GM19023 (cell line): Measurements from ENCODE around the gene EPSTI1.

Experiments
- ATAC-seq: cut with Tn5 transposase; IDR thresholded peaks from one replicate; pipeline ENCODE4 v1.9.1; 2021; ENCODE audit warnings: mild to moderate bottlenecking, moderate library complexity; ENCODE audit not compliant: unreplicated experiment

The EPSTI1 gene

DNA sequence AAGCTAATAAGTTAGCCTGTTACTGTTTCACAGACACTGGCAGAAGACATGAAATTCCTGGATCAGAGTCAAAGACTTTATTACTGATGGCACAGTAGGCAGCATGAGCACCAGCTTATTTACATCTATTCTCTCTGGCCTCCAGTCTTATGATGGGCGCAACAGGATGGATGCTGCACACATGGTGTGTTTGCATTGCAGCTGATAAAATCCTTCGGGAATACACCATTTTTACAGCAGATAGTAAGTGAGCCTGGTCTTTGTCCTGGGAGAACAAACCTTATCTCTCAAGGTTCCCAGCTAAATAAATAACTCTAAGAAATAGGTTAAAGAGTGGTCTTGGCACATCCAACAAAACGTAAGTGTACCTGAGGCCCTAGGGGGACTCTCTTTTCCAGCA is 16.0 kb downstream of the EPSTI1 start:
- no peak for ATAC-seq

DNA sequence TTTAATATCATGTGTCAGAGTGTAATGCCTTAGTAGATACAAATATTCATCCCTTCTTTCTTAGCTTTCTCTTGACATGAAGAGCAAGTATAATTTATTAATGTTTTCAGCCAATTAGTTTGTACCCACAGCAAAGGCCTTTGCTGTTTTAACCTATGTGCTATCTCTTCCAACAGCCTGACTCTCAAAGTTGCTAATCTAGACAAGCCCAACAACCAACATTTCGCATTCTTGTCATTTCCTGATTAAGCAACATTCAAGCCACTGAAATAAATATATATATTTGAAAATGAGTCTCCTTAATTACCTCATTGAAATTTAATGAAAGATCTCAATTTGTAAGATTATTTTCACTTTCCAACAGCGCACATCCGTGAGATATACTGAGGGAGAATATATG is 18.5 kb downstream of the EPSTI1 start:
- ATAC-seq = no peak

DNA sequence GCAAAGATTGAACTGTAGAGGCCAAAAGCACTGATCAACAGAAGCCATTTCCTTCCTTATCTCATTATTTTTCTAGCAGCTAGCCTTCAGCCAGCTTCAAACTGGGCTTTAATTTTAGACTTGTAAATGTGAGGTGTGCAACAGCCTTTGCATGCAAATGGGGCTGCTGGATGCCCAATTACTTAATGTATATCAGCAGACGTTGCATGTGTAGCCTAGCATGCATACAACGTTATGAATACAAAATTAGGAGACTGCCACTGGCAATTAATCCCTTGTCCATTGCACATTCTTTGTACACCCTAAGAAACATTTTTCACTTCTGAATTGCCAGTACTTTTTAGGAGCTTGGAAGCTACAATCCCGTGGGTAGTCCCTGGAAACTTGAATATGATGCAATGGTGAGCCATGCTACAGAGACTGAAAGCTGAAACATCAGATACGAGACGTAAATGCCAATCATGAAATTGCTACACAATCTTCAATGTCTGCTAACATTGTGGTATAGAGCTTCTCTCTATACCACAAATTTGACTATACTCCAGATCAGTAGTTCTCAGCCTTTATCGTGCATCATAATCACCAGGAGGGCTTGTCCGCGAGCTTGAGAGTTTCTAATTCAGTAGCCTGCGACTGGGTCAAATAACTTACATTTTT is 20.2 kb downstream of the EPSTI1 start:
- no peak for ATAC-seq

DNA sequence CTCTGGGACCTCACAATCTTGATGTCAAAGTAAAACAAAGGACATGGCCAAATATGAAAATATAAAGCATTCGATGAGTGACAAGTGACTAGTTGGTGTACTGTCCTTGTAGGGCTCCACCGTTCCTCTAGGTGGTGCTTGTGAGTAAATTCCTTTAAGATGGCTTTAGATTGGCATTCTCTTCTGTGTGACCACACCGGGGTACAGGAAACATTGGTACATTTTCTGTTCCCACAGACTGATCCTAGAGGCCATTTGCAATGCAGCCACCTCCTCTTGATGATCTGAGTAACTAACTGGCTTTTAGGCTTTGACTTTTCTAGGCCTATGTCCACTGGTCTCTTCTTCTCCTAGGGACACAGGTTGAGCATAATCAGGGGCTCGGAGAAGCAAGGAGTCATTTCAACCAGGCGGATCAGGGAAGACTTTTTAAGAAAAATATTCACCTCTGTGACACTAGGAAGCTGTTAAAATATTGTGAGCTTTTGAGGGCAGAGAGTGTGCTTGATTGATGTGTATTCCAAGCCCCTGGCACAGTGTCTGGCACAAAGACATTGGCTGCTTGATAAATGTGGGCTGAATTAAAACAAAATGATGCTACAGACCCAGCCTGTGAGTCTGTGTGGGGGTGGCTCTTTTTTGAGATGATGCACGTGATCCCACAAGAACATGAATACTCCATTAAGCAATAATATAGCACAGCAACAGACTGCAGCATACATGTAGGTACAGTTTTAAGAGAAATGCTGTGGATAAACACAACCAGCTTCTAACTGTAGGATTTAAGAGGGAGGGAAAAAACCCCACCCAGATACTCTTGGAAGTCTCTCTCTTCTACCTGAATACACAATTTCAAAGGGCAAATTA is 21.0 kb downstream of the EPSTI1 start:
- peak; percentile 78 for ATAC-seq

DNA sequence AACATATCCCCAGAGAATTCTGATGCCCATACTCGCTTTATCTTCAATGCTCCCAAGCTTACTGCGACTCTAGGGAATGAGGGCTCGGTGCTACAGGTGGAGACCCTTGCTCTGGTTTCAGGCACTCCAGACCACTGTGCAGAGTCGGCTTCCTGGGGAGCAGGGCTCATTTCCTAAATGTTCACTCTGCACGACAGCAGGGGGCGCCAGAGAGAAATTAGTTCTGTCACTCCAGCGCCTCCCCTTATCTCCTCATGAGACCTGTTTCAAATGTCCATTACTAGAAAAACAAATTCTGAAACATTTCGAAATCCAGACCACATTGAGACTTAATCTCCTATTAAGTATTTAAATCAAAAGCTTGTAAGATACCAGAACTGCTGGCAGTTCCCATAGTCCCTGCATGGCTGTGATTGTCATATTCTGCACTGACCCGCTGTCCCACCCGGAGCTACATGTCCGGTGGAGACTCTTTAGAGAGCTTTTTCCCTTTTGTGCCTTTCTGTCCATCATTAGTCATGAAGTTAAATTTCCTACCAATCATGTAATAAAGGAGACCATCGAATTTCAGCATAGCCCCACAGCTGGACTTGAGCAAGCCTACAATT is 22.4 kb downstream of the EPSTI1 start:
- ATAC-seq = peak; percentile 49

DNA sequence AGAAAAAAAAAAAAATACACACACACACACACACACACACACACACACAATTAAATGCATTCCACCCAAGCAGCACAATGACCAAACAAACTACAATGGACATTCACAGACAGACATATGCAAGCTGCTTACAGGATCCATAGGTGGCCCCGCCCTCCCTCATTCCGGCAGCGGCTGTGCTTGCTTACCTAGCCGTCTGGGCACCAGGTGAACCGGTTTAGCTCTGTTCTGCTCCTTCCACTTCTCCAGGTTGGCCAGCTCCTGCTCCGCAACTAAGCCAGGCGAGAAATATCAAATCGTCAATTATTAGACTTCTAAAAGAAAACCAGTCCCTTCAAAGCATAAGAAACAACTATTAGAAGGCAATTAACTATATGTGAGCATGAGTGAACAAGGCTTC is 23.1 kb downstream of the EPSTI1 start:
- ATAC-seq = no peak

DNA sequence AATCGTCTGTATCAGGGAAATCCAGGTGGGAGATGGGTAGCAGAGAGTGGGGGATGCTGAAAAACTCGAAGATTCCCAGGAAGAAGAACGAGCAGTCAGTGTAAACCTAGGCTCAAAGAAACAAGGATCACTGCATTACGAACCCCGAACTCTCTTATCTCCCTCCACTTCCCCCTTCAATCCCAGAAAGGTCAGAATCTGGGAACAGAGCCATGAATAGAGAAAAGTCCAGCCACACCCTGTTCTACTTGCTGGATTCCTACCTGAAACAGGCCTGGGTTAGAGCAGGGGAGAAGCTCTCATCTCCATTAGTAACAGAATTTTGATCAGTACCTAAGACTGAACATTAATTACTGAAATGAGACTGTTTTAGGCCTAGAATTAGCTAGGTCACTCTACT is 24.4 kb downstream of the EPSTI1 start:
- no peak for ATAC-seq

DNA sequence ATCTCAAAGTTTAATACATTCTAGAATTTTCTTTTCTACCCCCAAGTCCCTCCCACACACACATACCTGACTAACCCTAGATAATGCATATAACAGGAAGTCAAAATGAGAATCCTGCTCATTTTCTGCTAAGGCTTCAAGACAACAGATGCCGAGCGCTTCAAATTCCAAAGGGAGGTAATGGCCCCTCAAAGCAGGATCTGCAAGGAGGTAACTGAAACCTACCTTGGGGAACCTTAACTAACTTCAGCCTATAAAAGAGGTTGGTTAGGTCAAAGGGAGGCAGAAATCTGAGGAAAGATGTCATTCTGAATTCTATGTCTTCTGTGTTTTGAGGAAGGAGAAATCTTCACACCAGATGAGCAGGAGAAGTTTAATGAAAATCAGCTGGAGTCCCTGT is 26.8 kb downstream of the EPSTI1 start:
- ATAC-seq = no peak

DNA sequence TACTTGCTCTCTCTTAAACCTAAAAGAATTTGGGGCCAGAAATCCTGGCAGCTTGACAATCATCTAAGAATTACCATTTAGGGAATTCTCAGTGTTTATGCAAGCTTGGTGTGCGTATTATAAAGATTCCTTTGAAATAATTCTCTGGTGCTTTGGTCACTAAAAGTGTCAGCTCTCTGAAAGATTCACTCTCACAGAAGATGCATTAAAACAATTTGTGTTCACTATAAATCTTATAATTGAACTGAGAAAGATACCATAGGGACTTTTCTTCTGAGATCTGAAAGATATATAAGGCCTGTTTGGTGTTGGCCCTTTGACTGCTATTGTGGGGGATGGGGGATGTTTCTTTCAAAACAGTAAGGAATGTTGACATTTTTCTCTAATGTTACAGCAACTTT is 27.3 kb downstream of the EPSTI1 start:
- no peak for ATAC-seq

DNA sequence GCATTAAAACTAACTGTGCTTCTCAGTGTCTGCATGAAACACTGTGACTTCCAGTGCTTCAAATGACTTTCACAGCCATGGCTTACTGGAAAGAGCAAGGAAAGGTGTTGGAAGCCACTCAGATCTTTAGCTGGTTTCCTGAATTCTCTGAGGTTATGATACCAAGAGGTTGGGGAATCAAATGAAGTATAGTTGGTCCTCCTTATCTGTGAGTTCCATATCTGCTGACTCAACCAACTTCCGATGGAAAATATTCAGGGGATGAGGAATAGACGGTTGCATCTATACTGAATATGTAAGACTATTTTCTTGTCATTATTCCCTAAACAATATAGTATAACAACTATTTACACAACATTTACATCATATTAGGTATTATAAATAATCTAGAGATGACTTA is 32.4 kb downstream of the EPSTI1 start:
- ATAC-seq = no peak

DNA sequence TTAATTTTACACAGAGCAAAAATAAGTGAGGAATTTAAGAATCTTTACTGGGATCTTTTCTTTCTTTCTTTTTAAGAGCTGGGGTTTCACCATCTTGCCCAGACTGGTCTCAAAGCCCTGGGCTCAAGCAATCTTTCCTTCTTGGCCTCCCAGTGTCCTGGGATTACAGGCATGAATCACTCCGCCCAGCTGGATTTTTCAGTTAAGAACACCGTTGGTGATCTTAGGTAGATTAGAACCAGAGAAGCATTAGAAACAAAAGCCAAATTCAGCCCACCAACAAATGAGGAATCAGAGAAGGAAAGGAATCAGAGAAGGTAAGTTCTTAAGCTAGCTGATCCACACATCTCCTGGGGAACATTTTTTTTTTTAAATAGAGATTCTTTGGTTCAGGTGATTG is 34.2 kb downstream of the EPSTI1 start:
- ATAC-seq = no peak

DNA sequence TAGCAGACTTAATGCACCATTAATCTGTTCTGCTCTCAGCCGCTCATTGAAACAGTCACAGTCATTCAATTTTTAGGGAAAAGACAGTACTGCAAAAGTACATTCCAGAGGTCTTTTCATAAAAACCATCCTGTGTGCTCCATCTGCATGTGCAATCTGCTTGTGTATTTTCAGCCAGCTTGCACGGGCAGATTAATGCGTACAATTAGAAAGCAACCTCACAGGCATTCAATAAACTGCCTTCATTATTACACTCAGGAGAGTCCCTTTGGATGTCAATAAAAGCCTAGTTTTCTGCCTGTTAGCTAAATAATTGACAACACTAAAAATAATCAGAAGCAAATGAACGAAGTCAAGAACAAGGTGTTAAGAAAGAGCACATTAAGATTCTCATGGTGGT is 41.9 kb downstream of the EPSTI1 start:
- no peak for ATAC-seq

DNA sequence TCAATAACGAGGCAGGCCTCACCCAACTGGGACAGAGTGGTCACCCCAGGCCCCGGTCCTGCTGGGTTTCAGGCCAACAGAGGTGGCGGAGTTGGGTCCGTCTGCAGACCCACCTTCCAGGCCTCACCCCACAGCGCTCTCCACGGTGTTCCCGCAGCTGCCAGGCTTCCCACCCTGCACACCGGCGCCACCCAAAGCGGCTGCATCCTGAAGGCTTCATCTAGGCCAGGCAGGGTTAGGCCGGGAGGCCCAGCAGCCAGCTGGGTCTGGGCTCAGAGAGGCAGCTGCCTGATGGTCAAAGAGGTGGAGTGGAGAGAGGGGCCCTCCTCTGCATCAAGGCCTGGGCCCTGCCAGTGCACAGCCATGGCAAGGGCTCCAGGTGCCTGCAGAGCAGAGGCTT is 44.1 kb downstream of the EPSTI1 start:
- no peak for ATAC-seq

DNA sequence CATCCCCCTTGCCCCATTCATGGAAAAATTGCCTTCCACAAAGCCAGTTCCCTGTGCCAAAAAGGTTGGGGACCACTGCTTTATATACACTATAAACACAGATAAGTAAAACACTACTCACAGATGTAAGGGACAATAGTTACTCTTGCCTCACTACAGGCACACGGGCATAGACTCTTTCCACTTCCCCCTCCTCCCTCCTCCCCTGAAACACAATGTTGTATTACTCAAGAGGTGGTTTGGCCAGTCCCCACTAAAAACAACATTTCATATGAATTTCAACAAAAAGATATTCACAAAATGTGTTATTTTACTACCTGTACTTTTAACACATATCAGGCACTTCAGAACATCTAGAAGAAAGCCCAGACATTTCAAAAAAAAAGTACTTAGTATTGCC is 45.1 kb downstream of the EPSTI1 start:
- no peak for ATAC-seq

DNA sequence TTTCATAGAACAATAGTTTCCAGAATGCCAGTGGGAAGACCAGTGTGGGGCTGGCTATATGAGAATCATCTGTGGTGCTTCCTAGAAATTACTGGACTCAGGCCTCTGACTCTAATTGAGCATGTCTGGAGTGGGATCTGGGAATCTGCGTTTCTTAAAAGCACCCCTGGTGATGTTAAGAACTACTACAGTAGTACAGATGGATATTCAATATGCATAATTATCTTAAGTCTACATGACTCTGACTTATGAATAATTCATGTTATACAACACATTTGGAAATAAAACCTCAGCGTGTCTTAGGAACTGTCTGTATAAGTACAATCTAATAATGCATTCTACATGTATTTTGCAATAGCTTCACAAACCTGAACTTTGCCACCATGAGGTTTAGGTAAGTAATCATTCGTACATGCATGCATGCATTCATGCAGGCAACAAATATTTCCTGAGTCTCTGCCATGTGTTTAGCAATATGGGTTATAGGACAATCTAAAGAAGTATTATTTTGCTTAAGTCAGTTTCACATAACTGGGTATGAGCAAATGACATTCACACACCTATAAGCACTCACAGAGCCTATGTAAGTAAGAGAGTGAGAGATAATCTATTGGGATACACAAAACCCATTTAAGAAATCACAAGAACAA is 62.0 kb downstream of the EPSTI1 start:
- ATAC-seq = no peak

DNA sequence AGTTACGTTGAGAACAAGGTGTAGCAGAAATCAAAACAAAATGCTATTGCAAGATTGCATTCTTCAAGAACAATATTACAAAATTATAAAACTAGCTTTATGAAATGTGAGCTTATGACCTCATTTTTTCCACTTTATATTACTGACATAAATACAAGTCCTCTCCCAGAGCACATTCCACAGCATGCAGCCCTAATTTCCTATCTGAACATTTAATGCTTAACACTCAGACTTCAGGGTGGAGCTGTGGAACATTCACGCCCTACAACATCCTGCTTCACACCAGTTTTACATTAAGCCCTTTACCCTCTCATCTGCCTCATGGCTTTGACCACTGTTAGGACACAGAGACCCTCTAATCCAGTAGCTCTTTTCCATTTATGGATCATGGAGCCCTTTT is 65.5 kb downstream of the EPSTI1 start:
- ATAC-seq = no peak

DNA sequence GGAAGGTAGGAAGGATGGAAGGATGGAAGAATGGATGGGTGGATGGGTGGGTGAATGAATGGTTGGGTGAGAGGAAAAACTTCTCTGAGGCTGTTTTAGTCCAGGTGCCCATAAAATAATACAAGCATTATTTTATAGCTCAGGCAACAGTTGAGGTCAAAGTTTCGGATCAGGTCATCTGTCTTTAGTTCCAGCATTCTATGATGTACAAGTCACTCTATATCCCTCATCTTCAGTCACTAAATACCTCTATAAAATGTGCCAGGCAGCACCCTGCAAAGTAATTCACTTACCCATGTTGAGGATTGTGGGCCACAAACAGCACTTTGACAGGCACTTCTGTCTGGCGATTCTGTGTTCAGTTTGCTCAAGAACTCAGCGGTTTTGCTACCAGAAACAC is 66.0 kb downstream of the EPSTI1 start:
- ATAC-seq = no peak

DNA sequence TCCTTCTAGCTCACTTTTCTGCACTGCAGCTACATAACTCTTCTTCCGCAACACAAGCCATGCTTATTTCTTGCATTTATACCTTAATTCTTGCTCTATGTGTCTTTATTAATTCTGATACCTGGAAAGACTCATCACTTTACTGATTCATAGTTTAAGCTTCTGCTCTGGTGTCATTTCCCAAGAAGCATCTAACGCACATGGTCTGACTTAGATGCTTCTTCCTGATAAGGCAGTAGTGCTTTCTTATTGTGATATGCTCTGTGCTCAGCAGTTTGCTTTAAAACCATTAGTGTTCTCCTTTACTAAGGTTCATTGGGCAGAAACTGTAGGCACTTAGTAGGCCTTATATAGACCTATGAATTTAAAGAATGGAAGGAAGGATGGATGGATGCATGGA is 66.4 kb downstream of the EPSTI1 start:
- ATAC-seq = no peak

DNA sequence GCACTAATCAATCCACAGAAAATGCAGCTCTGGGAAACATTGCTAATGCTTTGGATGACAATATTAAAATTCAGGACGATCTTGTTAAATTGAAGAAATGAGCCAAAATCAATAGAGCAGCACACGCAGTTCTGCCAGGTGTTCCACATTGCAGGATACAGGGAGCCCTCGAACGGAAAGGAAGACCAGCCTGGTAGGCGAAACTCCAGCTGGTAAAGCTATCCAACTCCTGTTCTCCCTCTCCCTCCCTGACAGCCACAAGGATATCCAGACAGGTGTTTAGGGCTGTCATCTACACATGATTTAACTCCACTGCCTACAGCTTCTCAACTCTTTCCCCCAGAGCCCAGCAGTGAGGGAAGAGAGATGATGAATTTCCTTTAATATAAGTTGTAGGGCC is 67.7 kb downstream of the EPSTI1 start:
- no peak for ATAC-seq

DNA sequence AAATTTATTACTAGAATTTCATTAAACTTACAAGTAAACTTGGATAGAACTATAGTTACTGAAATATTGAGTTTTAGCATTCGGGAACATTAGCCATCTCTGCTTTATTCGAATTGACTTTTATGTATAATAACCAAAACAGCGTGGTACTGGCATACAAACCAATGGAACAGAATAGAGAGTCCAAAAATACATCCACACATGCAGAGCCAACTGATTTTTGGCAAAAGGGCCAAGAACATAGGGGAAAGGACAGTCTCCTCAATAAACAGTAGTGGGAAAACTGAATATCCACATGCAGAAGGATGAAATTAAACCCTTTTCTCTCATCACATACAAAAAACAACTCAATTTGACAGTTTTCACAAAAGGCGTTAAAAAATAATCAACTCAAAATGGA is 84.3 kb downstream of the EPSTI1 start:
- no peak for ATAC-seq

DNA sequence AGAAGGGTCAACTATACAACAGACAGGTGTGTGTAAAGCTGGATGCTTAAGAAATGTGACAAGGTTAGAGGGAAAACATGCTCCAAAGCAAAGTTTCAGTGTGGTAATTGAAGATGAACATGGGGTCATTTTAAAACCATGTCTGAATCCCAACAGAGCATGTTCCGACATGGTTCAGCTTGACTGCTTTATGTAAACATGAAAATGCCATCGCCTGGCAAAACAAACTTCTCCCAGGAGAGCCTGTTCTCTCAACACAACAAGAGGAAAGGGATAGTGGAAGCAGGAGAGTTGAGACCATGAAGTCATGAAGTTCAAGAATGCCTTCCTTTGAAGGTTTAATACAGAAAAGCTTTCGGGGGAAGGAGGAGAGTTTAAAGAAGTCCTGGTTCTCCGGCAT is 85.8 kb downstream of the EPSTI1 start:
- ATAC-seq = no peak

DNA sequence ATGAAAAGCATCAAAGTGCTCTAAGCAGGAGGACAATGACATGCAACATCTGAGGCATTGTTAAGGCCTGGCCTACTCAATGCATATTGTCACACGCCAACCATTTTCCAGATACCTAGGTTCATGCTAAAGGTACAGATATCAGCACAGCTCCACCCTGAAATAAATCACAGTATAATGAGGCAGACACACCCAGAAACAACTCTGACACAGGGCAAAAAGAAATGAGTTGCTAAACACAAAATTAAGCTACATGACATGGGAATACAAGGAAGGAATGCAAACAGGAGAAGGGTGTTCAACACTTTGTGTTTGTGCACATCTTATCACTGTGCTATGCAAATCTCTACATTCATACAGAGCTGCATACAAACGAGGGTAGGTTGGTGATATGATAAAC is 86.5 kb downstream of the EPSTI1 start:
- no peak for ATAC-seq
